ENCODE measurements around the gene KDELR1.

DNA sequence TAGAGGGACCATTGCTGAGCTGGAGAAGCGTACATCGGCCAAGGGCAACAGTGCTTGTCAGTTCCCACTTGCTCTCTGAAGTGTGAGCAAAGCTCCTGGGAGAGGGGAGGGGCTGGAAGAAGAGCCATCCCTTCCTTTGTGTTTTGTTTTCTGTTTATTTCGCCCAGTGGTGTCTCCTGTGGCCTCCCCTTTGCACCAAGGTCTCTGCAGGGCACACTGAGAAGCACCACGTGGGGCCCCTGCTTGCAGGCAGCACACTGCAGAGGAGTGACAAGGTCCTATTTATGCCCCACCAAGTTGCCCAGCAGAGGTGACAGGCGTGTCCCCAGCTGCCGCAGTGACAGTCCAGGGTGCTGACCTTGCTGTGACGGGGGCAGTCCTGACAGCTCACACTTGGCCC lies 26.1 kb upstream of the KDELR1 start:
- no peak for TF ChIP-seq FOS (IDR thresholded peaks at IDR 0.05; ENCODE audit: borderline replicate concordance, insufficient read depth, low read length)
- TF ChIP-seq, protein P1, sequence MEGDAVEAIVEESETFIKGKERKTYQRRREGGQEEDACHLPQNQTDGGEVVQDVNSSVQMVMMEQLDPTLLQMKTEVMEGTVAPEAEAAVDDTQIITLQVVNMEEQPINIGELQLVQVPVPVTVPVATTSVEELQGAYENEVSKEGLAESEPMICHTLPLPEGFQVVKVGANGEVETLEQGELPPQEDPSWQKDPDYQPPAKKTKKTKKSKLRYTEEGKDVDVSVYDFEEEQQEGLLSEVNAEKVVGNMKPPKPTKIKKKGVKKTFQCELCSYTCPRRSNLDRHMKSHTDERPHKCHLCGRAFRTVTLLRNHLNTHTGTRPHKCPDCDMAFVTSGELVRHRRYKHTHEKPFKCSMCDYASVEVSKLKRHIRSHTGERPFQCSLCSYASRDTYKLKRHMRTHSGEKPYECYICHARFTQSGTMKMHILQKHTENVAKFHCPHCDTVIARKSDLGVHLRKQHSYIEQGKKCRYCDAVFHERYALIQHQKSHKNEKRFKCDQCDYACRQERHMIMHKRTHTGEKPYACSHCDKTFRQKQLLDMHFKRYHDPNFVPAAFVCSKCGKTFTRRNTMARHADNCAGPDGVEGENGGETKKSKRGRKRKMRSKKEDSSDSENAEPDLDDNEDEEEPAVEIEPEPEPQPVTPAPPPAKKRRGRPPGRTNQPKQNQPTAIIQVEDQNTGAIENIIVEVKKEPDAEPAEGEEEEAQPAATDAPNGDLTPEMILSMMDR (IDR thresholded peaks at IDR 0.05; ENCODE audit: extremely low read depth in 1 of 2, insufficient read depth in 1 of 2, low read depth in 1 of 2, low read length in 2 of 2), result no peak
- no peak for TF ChIP-seq GATA2 (IDR thresholded peaks at IDR 0.05; ENCODE audit: insufficient read depth, insufficient read length, low read depth, low read length)
- no peak for TF ChIP-seq MYC (IDR thresholded peaks at IDR 0.05; ENCODE audit: low read depth, low read length)
- TF ChIP-seq POLR2AphosphoS5 (IDR thresholded peaks at IDR 0.05; ENCODE audit: insufficient read depth, low read depth, low read length), result no peak
- no peak for TF ChIP-seq POLR2A (IDR thresholded peaks at IDR 0.05; ENCODE audit: low read depth, low read length)
- TF ChIP-seq EZH2 (IDR thresholded peaks at IDR 0.05; ENCODE audit: borderline replicate concordance, low read depth, low read length, severe bottlenecking), result no peak
- no peak for TF ChIP-seq JUN (IDR thresholded peaks at IDR 0.05; ENCODE audit: borderline replicate concordance, insufficient read depth, insufficient read length, low read depth)
